Adipocyte (in vitro differentiated cells): ENCODE data around the gene C5orf46.

ENCODE experiments used
- DNase-seq: peaks from one replicate; pipeline ENCODE4 v3.0.0-alpha.2; 2015; ENCODE audit warnings: low read depth
- H3K27me3 ChIP-seq: replicated peaks from 2 replicates; pipeline ENCODE4 v1.7.0; 2013; ENCODE audit warnings: mild to moderate bottlenecking, low read length, moderate library complexity; ENCODE audit not compliant: control insufficient read depth, insufficient read depth
- H3K36me3 ChIP-seq: 2 replicates; pipeline ENCODE4 v1.7.0; 2013; ENCODE audit warnings: low read length, mild to moderate bottlenecking, moderate library complexity; ENCODE audit not compliant: control insufficient read depth, insufficient read depth, severe bottlenecking
- H3K4me1 ChIP-seq: 2 replicates; pipeline ENCODE4 v1.7.0; 2013; ENCODE audit warnings: mild to moderate bottlenecking, low read length, moderate library complexity; ENCODE audit not compliant: control insufficient read depth, insufficient read depth
- H3K4me3 ChIP-seq: 2 replicates; pipeline ENCODE4 v1.7.0; 2013; ENCODE audit warnings: mild to moderate bottlenecking, low read length, moderate library complexity
- H3K9ac ChIP-seq: 2 replicates; pipeline ENCODE4 v1.7.0; 2013; ENCODE audit warnings: mild to moderate bottlenecking, low read length, moderate library complexity
- H3K9me3 ChIP-seq: 2 replicates; pipeline ENCODE4 v1.7.0; 2013; ENCODE audit warnings: mild to moderate bottlenecking, low read length, moderate library complexity; ENCODE audit not compliant: control insufficient read depth

The C5orf46 gene

GRCh38 chr5:147920420-147921030, 14.2 kb upstream of the C5orf46 start:
- H3K4me1 ChIP-seq: no peaks in the 10 kb centered on the region
- no peak overlapping the region for H3K4me3 ChIP-seq
- H3K9ac ChIP-seq: no peak overlapping the region
- no peaks in the 10 kb centered on the region for H3K9me3 ChIP-seq
- H3K27me3 ChIP-seq: peaks cover 14% of the 10 kb centered on the region
- H3K36me3 ChIP-seq: no peaks in the 10 kb centered on the region
- no peak for DNase-seq

GRCh38 chr5:147918899-147919298, 12.6 kb upstream of the C5orf46 start:
- Histone ChIP-seq H3K9ac (no peak overlapping the region), H3K27me3 (peaks cover 14% of the 10 kb centered on the region), H3K9me3 (no peaks in the 10 kb centered on the region), H3K4me1 (no peaks in the 10 kb centered on the region), H3K36me3 (no peaks in the 10 kb centered on the region), H3K4me3 (no peak overlapping the region)
- DNase-seq: no peak

GRCh38 chr5:147918101-147918685, 11.9 kb upstream of the C5orf46 start:
- Histone ChIP-seq H3K27me3 (peaks cover 14% of the 10 kb centered on the region), H3K36me3 (no peaks in the 10 kb centered on the region), H3K4me1 (no peaks in the 10 kb centered on the region), H3K4me3 (no peak overlapping the region), H3K9me3 (no peaks in the 10 kb centered on the region), H3K9ac (no peak overlapping the region)
- DNase-seq: no peak

GRCh38 chr5:147913786-147914185, 7.4 kb upstream of the C5orf46 start:
- no peak overlapping the region for H3K4me3 ChIP-seq
- peaks cover 12% of the 10 kb centered on the region for H3K27me3 ChIP-seq
- no peak overlapping the region for H3K9ac ChIP-seq
- no peaks in the 10 kb centered on the region for H3K9me3 ChIP-seq
- DNase-seq: no peak
- no peaks in the 10 kb centered on the region for H3K36me3 ChIP-seq
- H3K4me1 ChIP-seq: no peaks in the 10 kb centered on the region

DNA sequence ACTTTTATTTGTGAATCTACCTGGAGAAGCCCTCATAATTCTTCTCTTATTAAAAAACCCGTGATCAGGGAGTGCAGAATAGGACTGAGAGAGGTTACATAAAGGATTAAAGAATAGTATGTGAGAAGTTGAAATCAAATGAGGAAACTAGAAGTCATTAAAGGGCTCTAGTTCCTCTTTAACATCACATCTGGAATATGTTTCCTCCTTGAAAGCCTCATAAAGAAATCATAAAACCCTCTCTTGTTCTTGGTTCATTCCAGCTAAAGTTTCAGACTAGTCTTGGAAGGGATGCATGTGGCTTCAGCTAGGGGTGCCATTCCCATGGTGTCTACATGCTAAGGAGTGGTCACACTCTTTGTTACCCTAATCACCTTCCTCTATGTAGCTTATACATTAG, 5.7 kb upstream of the C5orf46 start:
- H3K4me1 ChIP-seq: no peaks in the 10 kb centered on the region
- no peak overlapping the region for H3K4me3 ChIP-seq
- H3K9ac ChIP-seq: no peak overlapping the region
- peaks cover 12% of the 10 kb centered on the region for H3K27me3 ChIP-seq
- no peaks in the 10 kb centered on the region for H3K9me3 ChIP-seq
- H3K36me3 ChIP-seq: no peaks in the 10 kb centered on the region
- no peak for DNase-seq

GRCh38 chr5:147911427-147911826, 5.1 kb upstream of the C5orf46 start:
- no peak overlapping the region for H3K4me3 ChIP-seq

GRCh38 chr5:147904110-147904509, 2.2 kb downstream of the C5orf46 start:
- H3K36me3 ChIP-seq: no peaks in the 10 kb centered on the region
- no peaks in the 10 kb centered on the region for H3K9me3 ChIP-seq
- H3K4me1 ChIP-seq: peaks cover 11% of the 10 kb centered on the region
- no peaks in the 10 kb centered on the region for H3K27me3 ChIP-seq
- no peak overlapping the region for H3K4me3 ChIP-seq
- H3K9ac ChIP-seq: no peak overlapping the region
- DNase-seq: no peak

More at GRCh38 chr5:147911427-147911826, 5.1 kb upstream of the C5orf46 start:
- no peak for DNase-seq
- Histone ChIP-seq H3K9ac (no peak overlapping the region), H3K36me3 (no peaks in the 10 kb centered on the region), H3K9me3 (no peaks in the 10 kb centered on the region), H3K27me3 (peaks cover 12% of the 10 kb centered on the region), H3K4me1 (peaks cover 4% of the 10 kb centered on the region)

DNA sequence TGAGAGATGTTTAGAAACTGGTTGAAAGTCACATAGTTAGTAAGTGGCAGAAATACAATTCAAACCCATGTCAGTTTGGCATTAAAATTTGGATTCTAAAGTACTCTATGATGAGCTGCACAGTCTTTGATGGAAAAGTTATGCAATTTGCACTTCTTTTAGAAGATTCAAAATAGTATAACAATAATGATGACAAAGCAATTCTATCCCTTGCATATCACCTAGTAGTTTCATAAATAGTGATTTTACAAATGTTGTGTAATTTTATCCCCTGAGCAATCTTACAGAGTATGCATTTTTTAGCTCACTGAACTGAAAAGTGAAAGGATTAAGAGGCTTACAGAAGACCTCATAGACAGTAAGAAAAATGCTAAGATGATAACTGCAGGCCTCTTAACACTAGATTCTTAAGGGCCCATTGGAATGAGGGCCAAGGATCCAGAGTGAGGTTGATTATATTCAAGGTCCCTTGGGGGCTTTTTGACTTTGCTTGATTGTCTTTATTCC, 3.7 kb downstream of the C5orf46 start:
- H3K4me3 ChIP-seq: no peak overlapping the region
- H3K4me1 ChIP-seq: peaks cover 11% of the 10 kb centered on the region
- H3K9me3 ChIP-seq: no peaks in the 10 kb centered on the region
- no peaks in the 10 kb centered on the region for H3K36me3 ChIP-seq
- DNase-seq: peak; percentile 30
- no peak overlapping the region for H3K9ac ChIP-seq
- no peaks in the 10 kb centered on the region for H3K27me3 ChIP-seq

- H3K27me3 ChIP-seq: no peaks in the 10 kb centered on the region
- H3K9me3 ChIP-seq: no peaks in the 10 kb centered on the region
- H3K9ac ChIP-seq: no peak overlapping the region
- no peaks in the 10 kb centered on the region for H3K36me3 ChIP-seq
- DNase-seq: peak; percentile 53
- no peak overlapping the region for H3K4me3 ChIP-seq
- H3K4me1 ChIP-seq: peaks cover 8% of the 10 kb centered on the region
Measured at GRCh38 chr5:147901599-147902039, 4.7 kb downstream of the C5orf46 start.

- H3K36me3 ChIP-seq: no peaks in the 10 kb centered on the region
Measured at GRCh38 chr5:147898875-147899401, 7.4 kb downstream of the C5orf46 start.

GRCh38 chr5:147895864-147896263, 10.5 kb downstream of the C5orf46 start:
- no peaks in the 10 kb centered on the region for H3K36me3 ChIP-seq
- no peak overlapping the region for H3K4me3 ChIP-seq
- H3K9me3 ChIP-seq: no peaks in the 10 kb centered on the region
- no peak for DNase-seq
- H3K27me3 ChIP-seq: peaks cover 5% of the 10 kb centered on the region
- H3K4me1 ChIP-seq: peaks cover 4% of the 10 kb centered on the region
- no peak overlapping the region for H3K9ac ChIP-seq

More at GRCh38 chr5:147898875-147899401, 7.4 kb downstream of the C5orf46 start:
- Histone ChIP-seq H3K4me3 (no peak overlapping the region), H3K27me3 (no peaks in the 10 kb centered on the region), H3K9ac (no peak overlapping the region), H3K9me3 (no peaks in the 10 kb centered on the region), H3K4me1 (peaks cover 4% of the 10 kb centered on the region)
- DNase-seq: no peak
